GM04503 (cell line): ENCODE measurements around the gene LDLRAD3.
"Not testable (repeated sequence)": the region's sequence is repeated elsewhere in the genome, so short reads cannot be mapped to it uniquely, and the experiment has no call there.

Experiments used
- DNase-seq: peaks from one replicate; pipeline ENCODE4 v3.0.0-alpha.2; 2012; ENCODE audit warnings: low read depth

LDLRAD3 gene

DNA sequence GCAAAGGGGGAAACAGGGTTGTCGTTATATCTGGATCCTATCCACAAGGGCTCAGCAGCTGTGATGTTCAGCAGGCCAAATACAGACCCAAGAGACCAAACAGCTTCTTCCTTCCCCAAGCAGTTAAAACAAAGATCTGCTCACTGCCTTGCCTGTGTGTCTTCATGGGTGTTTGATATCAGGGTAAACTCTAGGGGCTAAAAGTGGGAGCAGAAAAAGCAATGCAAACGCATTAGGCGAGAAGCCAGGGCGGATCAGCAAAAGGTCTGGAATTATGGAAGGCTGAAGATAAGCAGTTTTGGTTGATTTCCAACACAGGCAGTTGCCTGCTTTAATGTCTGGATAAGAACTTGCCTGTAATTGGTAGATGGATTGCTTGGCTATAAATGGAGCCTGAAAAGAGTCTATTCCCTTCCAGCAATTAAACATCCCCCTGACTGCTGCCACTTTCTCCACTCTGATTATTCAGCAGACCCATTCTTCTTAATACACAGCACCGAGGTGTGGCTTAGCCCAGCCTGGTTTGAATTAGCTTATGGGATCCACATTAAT, 219.1 kb downstream of the LDLRAD3 start:
- DNase-seq = no peak

DNA sequence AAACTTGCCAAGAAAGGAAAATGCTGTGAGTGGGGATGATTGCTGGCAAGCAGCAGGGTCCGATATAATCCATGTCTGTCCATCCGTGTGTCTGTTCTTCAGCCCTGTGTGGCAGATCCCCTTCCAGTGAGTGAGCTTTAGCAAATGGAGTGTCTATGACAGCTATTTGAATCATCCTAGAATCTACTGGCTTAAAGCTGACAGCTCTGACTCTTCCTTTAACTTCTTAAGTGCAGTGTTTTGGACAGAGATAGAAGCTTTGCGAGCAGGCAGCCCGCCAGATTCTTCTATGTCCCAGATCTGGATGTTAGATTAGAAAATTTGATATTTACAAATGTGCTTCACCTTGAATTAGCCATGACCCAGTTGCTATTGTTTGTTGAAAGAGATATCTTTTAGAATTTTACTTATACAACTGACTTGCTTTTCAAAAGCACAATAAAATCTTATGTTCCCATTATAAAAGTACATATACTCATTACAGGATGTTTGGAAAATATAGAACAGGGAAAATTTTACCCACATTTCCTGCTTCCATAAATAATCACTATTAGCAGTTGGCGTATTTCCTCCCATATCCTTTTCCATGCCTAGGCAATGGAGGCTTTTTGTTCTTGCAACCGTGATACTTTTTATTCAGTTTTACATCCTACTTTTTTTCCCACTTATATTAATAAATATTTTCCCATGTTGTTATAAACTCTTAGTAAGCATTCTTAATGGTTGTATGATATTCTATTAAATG, 220.8 kb downstream of the LDLRAD3 start:
- DNase-seq = no peak

DNA sequence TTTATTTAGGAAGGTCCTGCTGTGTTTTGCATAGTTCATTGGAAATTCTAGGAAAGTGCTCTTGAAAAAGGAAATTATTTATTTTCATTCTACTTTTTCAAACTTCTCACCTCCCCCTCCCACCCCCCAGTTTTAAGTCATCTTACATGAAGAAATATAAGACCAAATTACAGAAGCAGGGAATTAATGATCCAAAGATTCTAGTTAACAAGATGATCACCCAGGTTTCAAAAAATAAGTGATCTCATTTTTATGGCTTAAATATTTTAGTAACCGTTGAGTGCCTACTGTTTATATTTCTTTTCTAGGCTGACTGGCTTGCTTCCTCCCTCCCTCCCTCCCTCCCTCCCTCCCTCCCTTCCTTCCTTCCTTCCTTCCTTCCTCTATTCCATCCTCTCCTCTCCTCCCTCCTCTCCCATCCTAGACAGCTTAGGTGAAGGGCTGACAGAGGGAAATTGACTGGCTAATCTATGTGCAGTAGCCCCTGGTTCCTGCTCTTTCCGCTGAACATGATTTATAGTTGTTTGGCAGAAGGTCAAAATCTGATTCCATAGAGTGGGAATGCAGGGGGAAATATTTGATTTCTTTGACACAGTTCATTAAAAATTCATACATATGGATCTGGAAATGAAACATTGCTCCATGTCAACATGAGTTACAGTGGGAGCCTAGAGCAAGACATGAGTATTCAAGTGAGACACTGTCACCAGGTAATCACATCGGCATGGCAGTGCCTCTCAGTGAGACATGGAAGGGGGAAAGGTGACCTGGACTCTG, 221.9 kb downstream of the LDLRAD3 start:
- DNase-seq = no peak

DNA sequence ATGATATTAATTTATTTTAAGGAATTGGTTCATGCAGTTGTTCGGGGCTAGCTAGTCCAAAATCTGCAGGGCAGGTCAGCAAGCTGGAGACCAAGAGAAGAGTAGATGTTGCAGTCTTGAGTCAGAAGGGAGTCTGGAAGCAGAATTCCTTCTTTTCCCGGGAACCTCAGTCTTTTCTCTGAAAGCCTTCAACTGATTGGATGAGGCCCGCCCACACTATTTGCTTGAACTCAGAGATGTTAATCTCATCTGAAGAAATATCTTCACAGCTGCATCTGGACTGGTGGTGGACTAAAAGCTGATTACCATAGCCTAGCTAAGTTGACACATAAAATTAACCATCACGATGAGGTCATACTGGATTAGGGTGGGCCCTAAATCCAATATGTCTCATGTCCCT, 223.2 kb downstream of the LDLRAD3 start:
- no peak for DNase-seq

DNA sequence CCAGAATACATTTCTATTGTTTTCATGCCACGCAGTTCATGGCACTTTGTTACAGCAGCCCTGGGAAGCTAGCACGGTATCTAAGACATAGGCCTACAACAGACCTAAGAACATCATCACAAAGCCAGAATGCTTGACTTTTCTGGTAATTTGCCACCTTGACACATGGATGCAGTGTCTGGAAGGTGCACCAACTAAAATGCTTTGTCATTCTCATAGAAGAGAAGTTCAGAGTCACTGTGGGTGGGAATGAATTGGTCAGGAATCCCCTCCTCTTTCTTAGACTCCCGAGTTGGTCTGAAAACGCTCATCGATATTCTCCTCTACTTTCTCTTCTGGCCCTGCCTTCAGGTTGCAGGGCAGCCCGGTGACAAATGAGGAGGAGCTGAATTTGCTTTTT, 223.9 kb downstream of the LDLRAD3 start:
- no peak for DNase-seq

DNA sequence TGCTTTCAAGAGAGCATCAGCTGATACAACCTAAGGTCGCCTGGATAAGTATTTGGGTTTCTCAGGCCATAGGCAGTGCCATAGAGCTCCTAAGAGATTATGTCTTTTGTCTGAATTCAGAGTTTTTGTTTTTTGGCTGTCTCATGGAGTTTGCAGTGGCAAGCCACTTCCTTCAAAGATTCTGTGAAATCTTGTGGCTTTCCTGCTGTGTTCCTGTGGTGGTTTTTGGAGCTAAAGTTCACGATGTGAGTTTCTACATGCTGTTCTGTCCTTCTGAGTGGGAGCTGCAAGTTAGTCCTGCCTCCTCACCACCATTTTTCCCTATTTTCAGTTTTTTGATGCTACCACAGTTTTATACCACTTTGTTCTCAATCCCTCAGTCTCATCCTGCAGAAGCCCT, 234.0 kb downstream of the LDLRAD3 start:
- no peak for DNase-seq

DNA sequence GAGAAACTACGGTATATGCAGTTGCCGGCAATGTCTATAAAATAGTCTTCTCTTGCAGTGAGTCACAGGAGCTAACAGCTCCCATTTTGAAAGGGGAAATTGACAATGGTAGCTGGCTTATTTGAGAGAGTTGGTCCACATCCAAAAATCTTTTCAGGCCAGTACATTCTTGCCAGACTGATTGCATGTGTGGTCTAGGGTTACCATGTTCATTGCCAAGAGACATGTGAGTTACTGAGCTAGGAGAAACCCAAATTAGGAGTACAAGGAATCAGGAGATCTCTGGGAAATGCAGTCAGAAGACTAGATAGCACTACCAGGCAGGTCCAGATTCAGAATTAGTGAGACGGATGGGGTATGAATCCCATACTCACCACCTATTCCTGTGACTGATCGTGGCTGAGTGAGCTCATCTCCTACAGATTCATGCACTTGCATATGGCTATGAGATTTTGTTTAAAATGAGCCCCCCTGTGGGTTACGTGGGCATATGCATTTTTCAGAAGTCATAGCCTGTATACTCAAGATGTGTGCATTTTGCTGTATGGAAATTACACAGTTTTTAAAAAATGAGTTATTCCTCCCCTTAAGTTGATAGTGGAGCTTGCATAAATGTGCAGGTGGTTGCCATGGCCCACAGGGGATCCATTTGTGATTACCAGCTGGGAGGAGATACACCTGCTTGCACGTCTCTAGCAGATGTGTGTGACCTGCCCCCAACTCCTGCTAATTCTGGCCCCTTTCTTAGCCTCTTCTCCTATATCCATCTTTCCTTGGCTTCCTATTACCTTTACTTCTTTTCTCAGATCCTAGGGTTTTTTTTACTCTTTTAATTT, 242.7 kb downstream of the LDLRAD3 start:
- DNase-seq = peak; percentile 17

DNA sequence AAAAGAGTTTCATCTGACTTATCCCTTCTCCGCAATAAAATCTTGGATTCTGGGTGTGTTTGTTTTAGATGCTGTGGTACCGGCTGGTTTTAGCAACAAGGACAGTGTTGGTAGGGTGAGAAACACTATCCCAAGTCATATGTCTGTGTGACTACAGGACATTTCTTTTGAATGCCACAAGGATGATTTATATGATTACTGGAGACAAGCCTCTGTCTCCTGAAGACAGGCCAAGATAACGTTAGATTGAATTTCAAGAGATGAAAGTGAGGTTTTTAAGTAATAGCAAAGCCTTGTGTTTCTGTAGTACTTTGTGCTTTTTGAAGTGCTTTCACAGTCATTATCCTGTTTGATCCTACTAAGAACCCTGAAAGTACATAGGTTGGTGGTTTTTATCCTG, 243.8 kb downstream of the LDLRAD3 start:
- no peak for DNase-seq

DNA sequence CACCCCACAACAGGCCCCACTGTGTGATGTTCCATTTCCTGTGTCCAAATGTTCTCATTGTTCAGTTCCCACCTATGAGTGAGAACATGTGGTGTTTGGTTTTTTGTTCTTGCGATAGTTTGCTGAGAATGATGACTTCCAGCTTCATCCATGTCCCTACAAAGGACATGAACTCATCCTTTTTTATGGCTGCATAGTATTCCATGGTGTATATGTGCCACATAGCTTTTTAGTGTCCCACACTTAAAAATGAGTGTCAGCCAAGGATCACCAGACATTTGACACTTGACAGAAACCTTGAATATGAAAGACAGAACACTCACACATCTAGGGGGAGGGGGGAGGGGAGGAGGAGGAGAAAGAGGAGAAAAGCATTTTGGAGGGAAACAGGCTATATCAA, 245.9 kb downstream of the LDLRAD3 start:
- DNase-seq = not testable (repeated sequence)

DNA sequence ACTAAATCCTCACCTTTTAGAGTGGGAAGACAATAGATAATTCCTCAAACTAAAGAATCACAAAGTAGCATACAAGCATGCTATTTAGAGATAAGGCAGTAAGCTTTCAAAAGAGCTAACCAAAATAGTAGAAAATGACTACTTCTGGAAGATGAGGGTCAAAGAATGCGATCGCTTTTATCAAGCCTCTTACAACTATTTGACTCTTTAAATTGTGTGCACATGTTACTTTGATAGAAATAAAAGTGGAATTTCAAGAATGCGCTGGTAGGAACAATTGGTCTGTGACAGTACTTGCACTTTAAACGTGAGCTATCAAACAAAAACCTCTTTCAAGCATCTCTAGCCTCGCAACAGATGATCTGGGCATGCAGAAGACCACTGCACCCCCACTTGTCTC, 248.1 kb downstream of the LDLRAD3 start:
- no peak for DNase-seq

DNA sequence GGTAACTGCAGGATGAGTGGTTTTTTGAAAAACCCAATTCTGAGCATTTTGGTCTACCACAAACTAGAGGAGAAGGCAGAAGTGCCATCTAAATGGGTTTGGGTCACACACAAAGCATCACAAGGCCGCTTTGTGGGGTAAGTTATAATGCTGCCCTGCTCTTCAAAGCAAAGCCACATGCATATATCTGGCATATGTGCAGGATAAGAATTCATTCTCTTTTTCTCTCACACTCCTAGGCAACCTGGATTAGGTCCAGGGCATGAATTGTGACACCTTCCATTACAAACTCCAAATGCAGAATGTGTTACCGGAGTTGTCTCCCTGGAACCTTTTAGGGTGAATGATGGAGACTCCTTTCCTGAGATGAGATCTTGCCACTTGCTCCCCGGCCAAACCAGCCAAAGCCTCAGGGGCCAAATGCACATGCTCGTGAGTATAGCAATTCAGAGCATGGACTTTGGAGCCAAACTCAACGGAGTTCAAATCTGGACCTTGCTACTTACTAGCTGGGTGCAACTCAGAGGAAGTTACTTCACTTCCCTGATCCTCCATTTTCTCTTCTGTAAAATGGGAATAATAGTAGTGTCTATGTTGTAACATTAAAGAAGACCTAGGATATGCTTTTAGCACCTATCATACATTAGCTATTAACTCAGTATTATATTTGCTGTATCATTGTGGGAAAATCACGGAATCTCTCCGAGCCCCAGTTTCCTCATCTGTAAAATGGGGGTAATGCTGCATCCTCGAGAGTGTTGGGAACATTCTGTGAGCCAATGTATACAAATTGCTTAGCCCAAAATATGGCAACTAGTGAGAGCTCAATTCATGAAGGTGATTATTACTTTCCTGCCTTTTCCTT, 248.8 kb downstream of the LDLRAD3 start:
- DNase-seq = no peak

DNA sequence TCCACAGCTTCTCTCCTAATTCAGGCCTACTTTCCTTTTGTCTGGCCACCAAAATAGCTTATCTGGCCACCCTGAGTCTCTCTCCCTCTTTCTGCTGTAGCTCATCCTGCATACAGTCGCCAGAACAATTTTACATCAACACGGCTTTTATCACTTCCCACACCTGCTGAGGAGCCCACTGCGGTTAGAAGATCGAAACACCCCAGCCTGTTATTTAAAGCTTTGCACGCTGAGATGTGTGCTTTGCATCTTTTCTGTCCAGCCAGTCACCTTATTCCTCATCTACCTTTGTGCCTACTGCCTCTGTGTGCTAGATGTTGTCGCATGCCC, 249.4 kb downstream of the LDLRAD3 start:
- DNase-seq = no peak

DNA sequence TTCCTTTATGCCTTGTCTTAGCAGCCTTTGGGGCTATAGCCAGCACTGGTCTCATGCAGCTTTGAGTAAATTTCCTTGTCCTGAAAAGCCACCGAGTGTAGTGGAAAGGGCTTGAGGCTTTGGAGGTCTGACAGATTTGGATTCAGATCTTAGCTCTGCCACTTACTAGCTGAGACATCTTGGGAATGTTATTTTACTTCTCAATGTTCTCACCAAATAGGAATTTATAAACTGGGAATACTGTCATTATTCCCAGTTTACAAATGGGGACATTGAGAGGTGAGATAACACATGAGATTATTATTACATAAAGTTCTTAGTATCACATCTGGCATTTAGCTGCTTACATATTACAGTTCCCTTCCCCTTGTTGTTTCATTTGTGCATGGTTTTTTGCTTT, 249.9 kb downstream of the LDLRAD3 start:
- peak; percentile 8 for DNase-seq

DNA sequence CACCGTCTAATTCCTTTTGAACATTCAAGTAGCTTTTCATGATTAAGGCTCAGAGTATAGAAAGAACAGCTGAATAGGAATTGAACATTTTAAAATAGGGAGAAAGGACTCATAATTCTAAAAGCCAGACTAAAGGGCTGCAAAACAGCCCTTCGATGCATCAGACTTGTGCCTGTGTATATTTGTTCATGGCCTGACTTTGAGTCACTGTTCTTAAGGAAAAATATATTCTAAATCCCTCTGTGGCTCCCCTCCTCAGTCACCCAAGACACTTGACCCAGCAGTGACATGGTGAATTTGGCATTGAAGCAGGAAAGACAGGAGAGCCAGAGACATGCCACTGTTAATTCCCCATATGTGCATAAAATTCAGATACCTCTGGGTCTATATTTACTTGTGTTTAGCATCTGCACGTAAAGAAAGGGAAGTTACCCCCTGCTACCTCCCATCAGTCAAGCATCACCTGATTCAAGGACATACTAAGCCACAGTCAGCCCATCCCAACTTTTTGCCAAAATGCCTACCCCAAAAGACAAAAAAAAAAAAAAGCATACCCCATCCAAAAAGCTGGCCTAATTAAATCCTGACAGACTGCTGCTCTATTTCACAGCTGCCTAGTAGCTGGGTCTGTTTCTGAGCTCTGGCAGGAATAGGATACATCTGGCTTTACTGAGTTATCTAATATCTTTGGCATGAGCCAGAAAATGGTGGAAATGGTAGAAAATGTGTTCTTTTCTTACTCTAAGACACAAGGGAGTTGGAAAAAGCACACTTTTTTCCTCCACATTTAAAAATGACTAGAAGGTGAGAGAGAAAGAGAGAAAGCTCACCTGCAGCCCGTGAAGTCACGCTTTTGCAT, 251.9 kb downstream of the LDLRAD3 start:
- DNase-seq = peak; percentile 7

DNA sequence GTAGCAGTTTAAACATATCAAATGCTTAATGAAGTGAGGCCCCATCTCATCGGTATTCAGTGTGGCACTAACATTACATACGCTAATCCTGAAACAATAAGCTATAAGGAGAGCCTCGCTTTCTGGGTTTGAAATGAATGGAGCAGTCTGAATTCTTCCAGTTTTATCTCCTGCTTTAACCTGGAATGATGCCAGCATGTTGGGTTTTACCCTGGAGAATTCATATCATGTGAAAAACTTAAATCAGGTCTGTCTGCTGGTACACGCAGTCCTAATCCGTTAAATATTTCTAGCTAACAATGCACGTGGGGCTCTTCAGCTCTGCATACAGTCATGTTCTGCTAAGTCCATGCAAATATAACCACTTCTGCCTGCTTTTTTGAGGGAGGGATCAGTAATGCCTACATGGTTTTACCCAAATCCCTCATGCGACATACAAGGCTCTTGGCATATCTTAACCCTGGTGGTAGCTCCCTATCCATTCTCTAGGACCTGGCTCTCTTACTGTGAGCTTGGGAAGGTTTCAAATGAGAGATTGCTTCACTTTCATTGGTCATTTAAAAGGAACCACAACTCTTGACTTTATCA, 252.6 kb downstream of the LDLRAD3 start:
- no peak for DNase-seq

DNA sequence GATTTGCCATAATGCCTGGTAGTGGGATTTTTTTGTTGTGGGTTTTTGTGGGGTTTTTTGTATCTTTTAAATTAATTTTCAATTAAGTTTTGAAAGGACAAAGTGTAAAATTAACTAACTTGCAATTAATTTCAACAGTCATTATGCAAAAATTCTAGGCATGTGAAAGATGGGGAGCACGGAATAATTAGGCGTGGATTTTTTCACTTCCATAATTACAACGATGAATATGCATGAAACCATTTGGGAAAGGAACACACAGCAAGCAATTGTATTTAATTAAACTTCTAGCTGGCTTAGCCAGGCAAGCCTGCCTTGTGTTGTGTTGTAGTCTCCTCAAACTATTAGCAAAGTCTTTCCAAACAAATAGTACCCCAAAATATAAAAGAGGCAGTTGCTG, 257.5 kb downstream of the LDLRAD3 start:
- no peak for DNase-seq

DNA sequence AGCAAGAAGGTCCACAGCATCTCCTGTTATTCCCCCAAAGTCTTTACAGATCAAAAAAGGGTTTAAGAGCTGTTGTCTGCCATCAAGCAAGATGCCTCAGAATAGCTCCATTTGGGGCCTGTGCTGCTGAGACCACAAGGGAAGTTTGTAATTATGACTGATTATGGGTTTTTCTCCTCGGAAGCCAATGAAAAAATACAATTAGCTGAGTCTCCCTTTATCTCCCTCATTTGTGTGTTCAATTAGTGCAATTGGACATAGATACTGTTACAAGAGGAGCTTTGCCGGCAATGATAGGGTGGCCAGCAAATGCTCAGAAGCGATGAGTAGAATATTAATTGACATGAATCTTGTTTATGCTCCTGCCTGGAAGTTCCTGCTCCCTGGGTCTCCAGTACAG, 261.7 kb downstream of the LDLRAD3 start:
- no peak for DNase-seq

DNA sequence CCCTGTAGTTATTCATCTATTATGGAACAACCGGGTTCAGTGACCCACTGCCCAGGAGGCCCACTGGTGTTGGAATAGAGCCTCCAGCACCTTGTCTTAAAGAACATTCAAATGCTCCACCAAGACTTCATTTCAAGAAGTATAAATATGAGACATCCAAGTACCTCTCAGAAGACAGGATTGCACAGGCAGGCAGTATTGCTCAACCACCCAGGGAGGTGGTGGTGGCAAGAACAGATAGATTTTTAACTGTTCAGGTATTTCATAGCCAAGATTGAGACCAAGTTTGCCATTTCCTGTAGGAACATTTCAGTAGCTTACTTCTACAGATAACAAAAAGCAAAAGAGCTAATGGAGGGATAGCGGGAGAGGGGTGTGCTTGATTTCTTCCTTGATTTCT, 266.7 kb downstream of the LDLRAD3 start:
- DNase-seq = no peak

DNA sequence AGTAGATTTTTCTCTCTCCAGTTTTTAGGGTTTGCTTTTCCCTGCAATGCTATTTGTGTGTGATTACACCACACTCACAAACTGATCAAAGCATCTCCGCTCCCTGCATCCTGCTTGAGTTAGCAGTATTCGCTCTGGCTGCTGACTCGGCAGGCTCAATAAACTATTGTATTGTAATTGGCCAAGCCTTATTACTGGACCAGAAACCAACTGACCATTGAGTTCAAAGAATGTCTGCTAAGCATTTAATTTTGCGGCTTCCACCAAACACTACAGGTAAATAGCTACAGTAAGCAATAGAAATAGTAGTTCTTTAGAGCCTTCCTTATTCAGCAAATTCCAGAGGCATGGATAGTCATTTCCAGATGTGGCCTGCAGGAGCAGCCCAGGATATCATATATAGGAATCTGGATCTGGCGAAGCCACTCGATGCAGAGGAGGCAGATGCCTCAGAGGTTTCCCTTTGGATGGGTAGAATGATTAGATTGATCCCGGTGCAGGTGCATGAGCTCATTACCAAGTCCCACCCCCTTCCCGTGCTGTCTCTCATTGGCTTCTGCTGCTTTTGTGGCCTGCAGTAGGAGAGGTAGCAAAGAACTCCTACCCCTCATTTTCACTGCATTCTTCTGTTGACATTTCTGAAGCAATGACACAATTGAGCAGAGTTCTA, 268.0 kb downstream of the LDLRAD3 start:
- DNase-seq = no peak
